IPS-18a (cell line): Measurements from ENCODE around the gene GALNT15.

Experiments
- H3K27ac ChIP-seq: one replicate; pipeline ENCODE4 v1.5.1; 2013; ENCODE audit warnings: low read length
- H3K27me3 ChIP-seq: one replicate; pipeline ENCODE4 v1.6.1; 2013; ENCODE audit warnings: mild to moderate bottlenecking, low read length; ENCODE audit not compliant: control insufficient read depth, insufficient read depth
- H3K36me3 ChIP-seq: one replicate; pipeline ENCODE4 v1.6.1; 2013; ENCODE audit warnings: low read depth, low read length; ENCODE audit not compliant: control insufficient read depth
- H3K4me1 ChIP-seq: one replicate; pipeline ENCODE4 v1.6.1; 2013; ENCODE audit warnings: low read depth, low read length; ENCODE audit not compliant: control insufficient read depth
- H3K4me3 ChIP-seq: one replicate; pipeline ENCODE4 v1.5.1; 2013; ENCODE audit warnings: low read length
- H3K9ac ChIP-seq: one replicate; pipeline ENCODE4 v1.6.1; 2013; ENCODE audit warnings: mild to moderate bottlenecking, low read length, moderate library complexity
- H3K9me3 ChIP-seq: one replicate; pipeline ENCODE4 v1.6.1; 2013; ENCODE audit warnings: low read depth, low read length; ENCODE audit not compliant: control insufficient read depth

Gene GALNT15

DNA sequence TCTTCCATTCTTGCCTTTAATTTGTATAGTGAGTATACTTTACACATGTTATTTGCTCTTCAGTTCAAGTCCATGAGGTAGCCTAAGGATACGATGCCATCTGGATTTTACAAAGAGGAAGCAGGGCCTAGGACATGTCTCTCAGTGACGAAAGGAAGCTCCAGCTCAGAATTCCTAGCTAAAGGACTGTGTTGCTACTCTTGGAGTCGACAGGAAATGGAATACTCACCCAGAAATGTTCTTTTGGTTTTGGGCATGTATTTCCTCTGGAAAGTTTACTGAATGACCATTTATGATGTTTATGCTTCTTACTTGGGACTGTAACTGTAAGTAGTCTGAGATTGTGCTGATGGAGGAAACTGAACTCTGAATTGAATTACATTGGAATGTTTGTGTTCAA lies 103.0 kb downstream of the GALNT15 start:
- H3K27ac ChIP-seq: no peak overlapping the region

DNA sequence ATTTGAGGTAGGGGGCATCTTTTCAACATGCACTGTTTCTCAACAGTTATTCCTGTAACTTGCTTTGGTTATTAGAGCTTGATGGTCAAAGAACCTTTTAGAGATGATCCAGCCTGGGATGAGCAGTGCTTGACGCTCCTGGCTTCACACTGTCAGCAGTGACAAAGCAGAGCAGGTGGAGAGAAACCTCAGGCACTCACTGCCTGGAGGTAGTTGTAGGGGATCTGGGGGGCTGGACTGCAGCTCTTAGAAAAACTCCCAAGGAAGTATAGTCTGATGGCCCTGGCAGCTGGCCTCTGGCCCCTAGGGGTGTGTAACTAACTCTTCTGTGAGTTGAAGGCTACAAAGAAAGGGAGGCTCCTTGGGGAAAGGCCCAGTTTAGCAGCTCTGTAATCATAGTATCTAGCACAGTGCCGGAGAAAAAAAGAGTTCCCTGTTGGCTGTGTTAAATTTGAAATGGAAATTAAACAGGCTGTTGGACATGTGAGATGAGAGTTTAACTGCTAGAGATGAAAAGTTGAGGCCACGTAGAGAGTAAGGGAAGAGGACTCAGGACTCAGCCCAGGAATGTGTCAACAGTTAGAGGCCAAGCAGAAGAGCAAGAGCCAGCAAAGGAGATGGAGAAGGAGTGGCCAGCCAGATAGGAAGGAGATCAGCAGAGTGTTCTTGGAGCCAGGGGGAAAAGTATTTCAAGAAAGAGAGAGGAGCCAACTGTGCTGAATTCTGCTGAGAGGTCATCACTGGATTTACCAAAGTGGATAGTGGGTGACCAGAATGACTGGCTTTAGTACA lies 104.7 kb downstream of the GALNT15 start:
- Histone ChIP-seq H3K27ac (no peak overlapping the region), H3K9me3 (no peaks in the 10 kb centered on the region), H3K4me3 (no peak overlapping the region), H3K4me1 (no peaks in the 10 kb centered on the region), H3K9ac (no peak overlapping the region), H3K27me3 (no peaks in the 10 kb centered on the region), H3K36me3 (peaks cover 41% of the 10 kb centered on the region)

More for the DNA sequence above, 103.0 kb downstream of the GALNT15 start:
- Histone ChIP-seq H3K36me3 (peaks cover 47% of the 10 kb centered on the region), H3K9me3 (no peaks in the 10 kb centered on the region), H3K27me3 (no peaks in the 10 kb centered on the region), H3K9ac (no peak overlapping the region), H3K4me1 (no peaks in the 10 kb centered on the region), H3K4me3 (no peak overlapping the region)

DNA sequence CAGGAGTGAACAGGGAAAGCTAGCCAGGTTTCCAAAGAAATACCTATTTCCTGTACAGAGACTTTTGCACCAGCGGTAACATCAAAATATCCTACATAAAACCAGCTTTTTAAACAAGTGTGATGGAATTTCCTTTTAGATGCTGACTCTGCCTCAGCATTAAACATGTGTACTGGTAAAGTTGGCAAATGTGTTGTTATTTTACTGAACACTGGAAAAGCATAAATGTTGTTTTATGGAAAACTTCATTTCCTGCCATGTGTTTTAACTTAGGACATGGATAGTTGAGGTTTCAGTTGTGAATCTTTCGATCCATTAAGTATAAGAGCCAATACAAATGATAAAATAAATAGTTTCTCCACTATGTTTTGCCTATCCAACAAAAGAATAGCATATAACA lies 106.2 kb downstream of the GALNT15 start:
- Histone ChIP-seq H3K27ac (no peak overlapping the region), H3K27me3 (no peaks in the 10 kb centered on the region), H3K9me3 (no peaks in the 10 kb centered on the region), H3K36me3 (peaks cover 30% of the 10 kb centered on the region), H3K4me1 (no peaks in the 10 kb centered on the region), H3K9ac (no peak overlapping the region), H3K4me3 (no peak overlapping the region)
